Stomach (tissue), 9 donors: ENCODE measurements around the gene SYNPO2. TPM values are rescaled to one million over a fixed set of nuclear protein-coding genes. Genes with fewer than 3 reads are reported as not detected.
A peak's percentile ranks its signal among the peaks of the same experiment; 100 is the strongest.

ENCODE experiments used
- DNase-seq, 2 donors: peaks; one replicate each; pipeline versions ENCODE4 v3.0.0 to v3.0.0-alpha.2; 2013 to 2019
- H3K27ac ChIP-seq, 5 donors: fragments of 200-600 bp in 4 of 5; sonication (generic) in 4 of 5; one replicate each; pipeline ENCODE4 v1.5.1; 2013 to 2019; ENCODE audit warnings: mild to moderate bottlenecking in 1 of 5, moderate library complexity in 1 of 5
- H3K27me3 ChIP-seq, 3 donors: fragments of 200-600 bp; sonication (generic); one replicate each; pipeline ENCODE4 v1.5.1; 2017 to 2019; ENCODE audit warnings: mixed run types in 1 of 3
- H3K36me3 ChIP-seq, 4 donors: fragments of 200-600 bp; sonication (generic); 1 replicate in 3 of 4; 2 replicates in 1 of 4; pipeline ENCODE4 v1.5.1; 2016 to 2019
- H3K4me1 ChIP-seq, 4 donors: fragments of 200-600 bp; sonication (generic); one replicate each; pipeline ENCODE4 v1.5.1; 2016 to 2019
- H3K4me3 ChIP-seq, 4 donors: fragments of 200-600 bp; sonication (generic) in 3 of 4; one replicate each; pipeline ENCODE4 v1.5.1; 2016 to 2019; ENCODE audit warnings: mild to moderate bottlenecking in 1 of 4
- H3K9me3 ChIP-seq, 4 donors: fragments of 200-600 bp; sonication (generic); one replicate each; pipeline ENCODE4 v1.5.1; 2016 to 2019
- EP300 ChIP-seq: sonication (generic); formaldehyde crosslinking; IDR thresholded peaks from one replicate; pipeline ENCODE4 v1.6.1; 2017; ENCODE audit warnings: antibody characterized with exemption
- POLR2A ChIP-seq, 4 donors: fragments of 450-650 bp; IDR thresholded peaks; one replicate each; pipeline ENCODE4 v1.6.1; 2016; ENCODE audit warnings: antibody characterized with exemption in 4 of 4, control low read depth in 2 of 4, mild to moderate bottlenecking in 1 of 4, moderate library complexity in 1 of 4
- POLR2AphosphoS5 ChIP-seq, 3 donors: sonication (generic); formaldehyde crosslinking; IDR thresholded peaks; one replicate each; pipeline ENCODE4 v1.6.1; 2016; ENCODE audit warnings: antibody characterized with exemption in 3 of 3
- WGBS, 5 donors: extraction: QIAGEN DNeasy Blood & Tissue Kit in 3 of 5; methylation state at CpG; one replicate each; pipeline versions ENCODE4 v1.1.5 to v1.1.7; 2013 to 2018; 5-methylcytosine and 5-hydroxymethylcytosine counted together
- intact Hi-C: fragments of 100-400 bp; cut with DNase I; formaldehyde crosslinking; loops from one replicate; pipeline ENCODE4 v1.15.1; 2023; ENCODE audit warnings: low total_unique reads
- polyA plus RNA-seq, 3 donors: library from polyadenylated mRNA; stranded (reverse); fragments of 200-250 nt; gene quantifications; one replicate each; pipeline ENCODE4 v1.2.3, GENCODE V29; 2013
- total RNA-seq, 5 donors: library from RNA; depleted of rRNA; stranded (reverse); fragments of >200 nt; gene quantifications; one replicate each; pipeline versions ENCODE4 v1.1.0 to v1.2.3, GENCODE V29; 2014 to 2016
- TF ChIP-seq, protein P1 (sequence below), 7 experiments: fragments of 450-650 bp in 4 of 7; fragments of 200-600 bp in 3 of 7; sonication (generic) in 3 of 7; IDR thresholded peaks; one replicate each; pipeline ENCODE4 v1.5.1; 2016 to 2019; ENCODE audit warnings: antibody characterized with exemption in 7 of 7, control low read depth in 2 of 7, mild to moderate bottlenecking in 1 of 7
- donor health status: healthy with polysubstance abuse.
- donor health status: Bipolar disorder and iron deficiency.
- donor health status: healthy.

The SYNPO2 gene
- total and polyA plus RNA-seq, 8 donors = 24.8 to 644 (median 150) TPM

DNA sequence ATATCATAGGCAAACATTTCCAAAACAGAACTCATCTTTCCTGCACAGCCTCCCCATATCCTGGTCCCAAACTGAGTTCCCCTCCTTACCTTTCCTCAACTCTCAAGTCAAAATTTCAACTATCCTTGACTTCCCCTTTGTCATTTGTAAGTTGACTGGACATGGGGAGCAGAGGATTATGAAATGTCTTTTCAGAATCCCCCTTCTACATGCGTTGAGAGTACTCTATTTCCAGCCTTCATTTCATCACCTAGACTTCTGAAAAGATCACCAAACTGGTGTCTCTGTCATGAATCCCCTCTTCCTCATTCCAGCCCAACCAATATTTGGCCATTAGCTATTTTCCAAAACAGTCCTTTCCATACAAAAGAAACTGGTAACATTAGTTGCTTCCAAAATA, 95.2 kb downstream of the SYNPO2 start:
- intact Hi-C loops = loop anchor here (10.0 kb wide), 1 partner anchor 301 kb away; no protein-coding TSS in a partner anchor
- Histone ChIP-seq H3K36me3 (no peaks in the 10 kb centered on the region), H3K27ac (peak overlapping the region in 4 of 5 donors; percentile 14 to 89 (median 66)), H3K27me3 (no peaks in the 10 kb centered on the region), H3K4me1 (peaks cover 0 to 65% (median 30%) of the 10 kb centered on the region in 4 donors), H3K9me3 (no peaks in the 10 kb centered on the region), H3K4me3 (no peak overlapping the region)
- 25 to 74% (median 72%) methylated on average over 1 of the region's 1 CpG for WGBS, 5 donors
- DNase-seq = no peak
- TF ChIP-seq POLR2AphosphoS5 (IDR thresholded peaks at IDR 0.05) = no peak

DNA sequence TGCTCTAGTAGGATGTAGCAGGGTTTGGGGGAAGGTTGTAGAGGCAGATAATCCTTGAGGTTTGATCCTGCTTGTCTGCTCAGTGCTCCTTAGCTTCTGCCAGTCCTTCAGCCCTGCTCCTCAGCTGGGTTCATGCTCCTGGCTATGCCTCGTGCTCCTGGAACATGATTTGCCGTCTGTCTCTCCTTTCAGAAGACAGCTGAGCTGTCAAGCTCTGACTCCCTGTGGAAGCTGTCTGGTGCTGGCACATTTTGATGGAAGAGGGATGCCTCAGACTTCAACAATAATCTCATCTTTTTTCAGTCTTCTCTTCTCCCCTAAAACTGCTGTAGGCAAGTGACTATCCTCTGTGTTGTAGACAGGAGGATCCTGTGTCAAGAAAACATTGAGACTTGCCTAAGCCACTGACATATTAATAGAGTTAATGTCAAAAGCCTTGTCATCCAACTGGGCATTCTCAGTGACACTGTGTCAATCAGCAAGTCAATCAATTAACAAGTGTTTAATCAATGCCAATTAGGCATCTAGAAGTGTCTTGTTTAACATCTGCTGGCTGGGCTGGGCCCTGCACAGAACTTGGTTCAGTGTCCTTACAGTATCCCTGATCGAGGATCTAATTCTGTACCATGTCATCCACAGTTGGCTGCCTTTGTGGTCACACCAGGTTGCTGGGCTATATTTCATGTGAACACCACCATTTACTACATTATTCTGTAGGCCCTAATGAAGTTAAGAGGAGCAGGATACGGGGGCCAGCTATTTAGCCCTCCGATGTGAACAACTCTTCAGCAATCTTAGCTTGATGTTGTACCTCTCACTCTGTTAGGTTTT, 96.7 kb downstream of the SYNPO2 start:
- 81 to 93% (median 87%) methylated on average over 5 of the region's 5 CpGs for WGBS, 5 donors
- peaks cover 0 to 70% (median 30%) of the 10 kb centered on the region in 4 donors for H3K4me1 ChIP-seq

DNA sequence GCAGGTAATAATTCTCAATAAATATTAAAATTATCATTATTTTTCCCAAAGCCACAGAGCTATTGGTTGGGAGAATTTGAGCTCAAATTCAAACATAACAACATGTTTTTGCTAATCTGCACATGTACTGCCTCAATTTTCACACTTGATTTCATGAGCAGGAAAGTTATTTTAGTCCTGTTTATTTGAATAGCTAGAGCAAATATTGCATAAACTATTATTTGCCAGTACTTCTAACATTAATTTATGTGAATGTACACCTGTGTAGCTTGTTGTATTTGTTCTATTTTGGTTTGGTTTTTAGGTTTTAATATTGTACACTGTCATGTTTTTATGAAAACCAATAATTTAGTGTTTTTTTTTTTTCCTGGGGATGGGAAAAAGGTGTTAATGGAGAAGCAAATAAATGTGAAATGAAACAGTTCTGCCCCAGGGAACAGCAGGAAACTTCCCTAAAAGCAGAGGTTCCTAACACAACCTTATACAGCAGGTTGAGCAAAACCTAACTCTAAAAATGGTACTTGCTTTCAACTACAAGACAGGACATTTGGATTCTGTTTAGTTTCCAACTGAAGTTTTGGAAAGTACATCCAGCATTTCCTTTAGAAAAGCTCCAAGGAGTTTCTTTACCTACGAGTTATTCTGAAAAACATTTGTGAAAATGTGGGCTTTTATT, 99.4 kb downstream of the SYNPO2 start:
- Histone ChIP-seq H3K4me1 (peaks cover 0 to 58% (median 22%) of the 10 kb centered on the region in 4 donors), H3K9me3 (no peaks in the 10 kb centered on the region), H3K27ac (peak overlapping the region in 4 of 5 donors; percentile 77 to 89 (median 84)), H3K4me3 (no peak overlapping the region), H3K27me3 (no peaks in the 10 kb centered on the region), H3K36me3 (no peaks in the 10 kb centered on the region)
- intact Hi-C loops = loop anchor here (10.0 kb wide), 1 partner anchor 297 kb away; no protein-coding TSS in a partner anchor
- DNase-seq = no peak
- no peak for TF ChIP-seq POLR2A (IDR thresholded peaks at IDR 0.05)
- TF ChIP-seq POLR2AphosphoS5 (IDR thresholded peaks at IDR 0.05) = peak in 1 of 3 donors; percentile 8
- TF ChIP-seq, protein P1, sequence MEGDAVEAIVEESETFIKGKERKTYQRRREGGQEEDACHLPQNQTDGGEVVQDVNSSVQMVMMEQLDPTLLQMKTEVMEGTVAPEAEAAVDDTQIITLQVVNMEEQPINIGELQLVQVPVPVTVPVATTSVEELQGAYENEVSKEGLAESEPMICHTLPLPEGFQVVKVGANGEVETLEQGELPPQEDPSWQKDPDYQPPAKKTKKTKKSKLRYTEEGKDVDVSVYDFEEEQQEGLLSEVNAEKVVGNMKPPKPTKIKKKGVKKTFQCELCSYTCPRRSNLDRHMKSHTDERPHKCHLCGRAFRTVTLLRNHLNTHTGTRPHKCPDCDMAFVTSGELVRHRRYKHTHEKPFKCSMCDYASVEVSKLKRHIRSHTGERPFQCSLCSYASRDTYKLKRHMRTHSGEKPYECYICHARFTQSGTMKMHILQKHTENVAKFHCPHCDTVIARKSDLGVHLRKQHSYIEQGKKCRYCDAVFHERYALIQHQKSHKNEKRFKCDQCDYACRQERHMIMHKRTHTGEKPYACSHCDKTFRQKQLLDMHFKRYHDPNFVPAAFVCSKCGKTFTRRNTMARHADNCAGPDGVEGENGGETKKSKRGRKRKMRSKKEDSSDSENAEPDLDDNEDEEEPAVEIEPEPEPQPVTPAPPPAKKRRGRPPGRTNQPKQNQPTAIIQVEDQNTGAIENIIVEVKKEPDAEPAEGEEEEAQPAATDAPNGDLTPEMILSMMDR (IDR thresholded peaks at IDR 0.05) = no peak
- TF ChIP-seq EP300 = no peak
- WGBS, 5 donors = 59 to 75% (median 67%) methylated on average over 1 of the region's 1 CpG

More for the DNA sequence above, 96.7 kb downstream of the SYNPO2 start:
- intact Hi-C loops = loop anchor here (10.0 kb wide), 1 partner anchor 299 kb away; no protein-coding TSS in a partner anchor
- TF ChIP-seq POLR2A (IDR thresholded peaks at IDR 0.05) (no peak), EP300 (no peak), POLR2AphosphoS5 (IDR thresholded peaks at IDR 0.05) (no peak)
- TF ChIP-seq, protein P1 (IDR thresholded peaks at IDR 0.05) = no peak
- H3K36me3 ChIP-seq = no peaks in the 10 kb centered on the region
- no peaks in the 10 kb centered on the region for H3K9me3 ChIP-seq
- no peak for DNase-seq
- no peaks in the 10 kb centered on the region for H3K27me3 ChIP-seq
- peak overlapping the region in 4 of 5 donors; percentile 39 to 89 (median 66) for H3K27ac ChIP-seq
- no peak overlapping the region for H3K4me3 ChIP-seq

DNA sequence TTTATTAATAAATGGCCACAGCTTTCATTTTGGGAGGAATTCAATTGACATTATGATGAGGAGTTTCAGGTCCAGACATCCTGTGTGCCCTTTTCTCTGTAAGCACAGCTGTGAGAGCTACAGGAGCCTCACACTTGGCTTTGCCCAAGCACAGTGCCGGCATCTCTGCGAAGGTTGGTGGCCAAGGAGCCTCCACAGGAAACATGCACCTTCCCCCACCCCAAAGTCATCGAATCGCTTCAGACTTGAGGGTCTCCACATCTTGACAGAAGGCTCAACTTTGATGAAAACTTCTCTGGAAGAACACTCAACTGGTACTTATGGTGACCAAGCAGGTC, 100.0 kb downstream of the SYNPO2 start:
- TF ChIP-seq POLR2A (IDR thresholded peaks at IDR 0.05) = no peak
- TF ChIP-seq, protein P1 (IDR thresholded peaks at IDR 0.05) = no peak
- TF ChIP-seq EP300 = no peak
- TF ChIP-seq POLR2AphosphoS5 (IDR thresholded peaks at IDR 0.05) = no peak
- no peak overlapping the region for H3K4me3 ChIP-seq
- 89 to 95% (median 91%) methylated on average over 4 of the region's 4 CpGs for WGBS, 5 donors
- no peaks in the 10 kb centered on the region for H3K27me3 ChIP-seq
- H3K36me3 ChIP-seq = no peaks in the 10 kb centered on the region
- DNase-seq = no peak
- peak overlapping the region; percentile 6 to 89 (median 79) for H3K27ac ChIP-seq
- H3K9me3 ChIP-seq = no peaks in the 10 kb centered on the region
- intact Hi-C loops = loop anchor here (10.0 kb wide), 1 partner anchor 296 kb away; no protein-coding TSS in a partner anchor
- H3K4me1 ChIP-seq = peaks cover 0 to 61% (median 19%) of the 10 kb centered on the region in 4 donors
